PC-9 (cell line): ENCODE measurements around the gene DOCK4. TPM values are rescaled to one million over a fixed set of nuclear protein-coding genes. Genes with fewer than 3 reads are reported as not detected.

Experiments
- BruUV-seq: library from RNA; stranded (reverse); fragments of 400-500 nt; replicated peaks from 2 replicates; lab custom pipeline; 2021; lab: Mats Ljungman, UMichigan
- CTCF ChIA-PET: fragments of 300-600 bp; sonication (Branson Sonifier 250); formaldehyde crosslinking; loops from one replicate; lab custom pipeline; 2022; ENCODE audit warnings: antibody characterized with exemption; lab: Charles Lee
- POLR2A ChIA-PET: fragments of 300-600 bp; sonication (Branson Sonifier 250); formaldehyde crosslinking; loops from one replicate; lab custom pipeline; 2022; ENCODE audit warnings: antibody characterized with exemption; ENCODE audit not compliant: unreplicated experiment; lab: Charles Lee
- DNase-seq, 2 experiments: peaks; one replicate each; pipeline versions ENCODE4 v3.0.0 to v3.0.0-alpha.2; 2015 to 2022; ENCODE audit warnings: mixed read lengths in 1 of 2
- H2AFZ ChIP-seq: fragments of 200-600 bp; sonication (generic); 2 replicates; pipeline ENCODE4 v1.8.1; 2017; ENCODE audit warnings: antibody characterized with exemption
- H3F3A ChIP-seq: fragments of 200-600 bp; sonication (generic); 2 replicates; pipeline ENCODE4 v1.8.1; 2017; ENCODE audit warnings: antibody characterized with exemption, mild to moderate bottlenecking, low read depth; ENCODE audit not compliant: insufficient read depth
- H3K27ac ChIP-seq: fragments of 200-600 bp; sonication (generic); 2 replicates; pipeline ENCODE4 v1.6.1; 2016; ENCODE audit warnings: mixed run types
- H3K27me3 ChIP-seq: fragments of 200-600 bp; sonication (generic); 2 replicates; pipeline ENCODE4 v1.6.1; 2016; ENCODE audit warnings: low read depth, mixed run types; ENCODE audit not compliant: insufficient read depth
- H3K36me3 ChIP-seq: fragments of 200-600 bp; sonication (generic); 2 replicates; pipeline ENCODE4 v1.6.1; 2016; ENCODE audit warnings: low read depth, mixed run types
- H3K4me1 ChIP-seq: fragments of 200-600 bp; sonication (generic); replicated peaks from 2 replicates; pipeline ENCODE4 v1.6.1; 2016; ENCODE audit warnings: mixed run types; ENCODE audit not compliant: insufficient read depth
- H3K4me2 ChIP-seq: fragments of 200-600 bp; sonication (generic); 2 replicates; pipeline ENCODE4 v1.6.1; 2017; ENCODE audit warnings: mixed run types
- H3K4me3 ChIP-seq: fragments of 200-600 bp; sonication (generic); 2 replicates; pipeline ENCODE4 v1.6.1; 2016; ENCODE audit warnings: mixed run types
- H3K79me2 ChIP-seq: fragments of 200-600 bp; sonication (generic); 2 replicates; pipeline ENCODE4 v1.6.1; 2017; ENCODE audit warnings: low read depth, mixed run types
- H3K9me2 ChIP-seq: fragments of 200-600 bp; sonication (generic); 2 replicates; pipeline ENCODE4 v1.8.1; 2017; ENCODE audit warnings: mild to moderate bottlenecking; ENCODE audit not compliant: insufficient read depth
- H3K9me3 ChIP-seq: fragments of 200-600 bp; sonication (generic); 2 replicates; pipeline ENCODE4 v1.8.1; 2016; ENCODE audit warnings: low read depth; ENCODE audit not compliant: insufficient read depth
- H4K20me1 ChIP-seq: fragments of 200-600 bp; sonication (generic); 2 replicates; pipeline ENCODE4 v1.8.1; 2017; ENCODE audit not compliant: insufficient read depth
- EZH2 ChIP-seq: fragments of 200-600 bp; sonication (generic); IDR thresholded peaks from 2 replicates; pipeline ENCODE4 v1.8.0; 2017; ENCODE audit warnings: antibody characterized with exemption, low read depth
- intact Hi-C: fragments of 100-400 bp; cut with micrococcal nuclease; formaldehyde crosslinking; loops from one replicate; pipeline ENCODE4 v1.10.0; 2022; ENCODE audit not compliant: unreplicated experiment
- total RNA-seq: library from RNA; stranded (reverse); gene quantifications from 2 replicates; pipeline ENCODE4 v1.2.3, GENCODE V29; 2021
- TF ChIP-seq, protein P1 (sequence below): fragments of 200-600 bp; sonication (generic); conservative IDR thresholded peaks from 2 replicates; pipeline ENCODE4 v1.6.1; 2017; ENCODE audit warnings: mixed run types, antibody characterized with exemption, mild to moderate bottlenecking, moderate library complexity

The DOCK4 gene
- total RNA-seq, 1 experiment from 2014 or later = 0.98 TPM

- Histone ChIP-seq H3F3A (no peaks in the 10 kb centered on the region), H3K36me3 (no peaks in the 10 kb centered on the region), H2AFZ (no peak overlapping the region), H3K4me1 (no peaks in the 10 kb centered on the region), H3K27ac (no peak overlapping the region), H3K27me3 (no peaks in the 10 kb centered on the region), H3K9me3 (no peaks in the 10 kb centered on the region), H4K20me1 (no peaks in the 10 kb centered on the region), H3K9me2 (no peaks in the 10 kb centered on the region), H3K4me3 (no peak overlapping the region), H3K79me2 (no peaks in the 10 kb centered on the region), H3K4me2 (no peak overlapping the region)
- intact Hi-C loops = no loop called here
- ChIA-PET CTCF (interaction anchor here (0.6 kb wide), 1 partner anchor 254 kb away, joined by 9 read pairs; no protein-coding TSS in a partner anchor), POLR2A (no interaction called here)
- no peak for DNase-seq
- BruUV-seq = no TSS peak
- no peak for TF ChIP-seq EZH2
- TF ChIP-seq, protein P1, sequence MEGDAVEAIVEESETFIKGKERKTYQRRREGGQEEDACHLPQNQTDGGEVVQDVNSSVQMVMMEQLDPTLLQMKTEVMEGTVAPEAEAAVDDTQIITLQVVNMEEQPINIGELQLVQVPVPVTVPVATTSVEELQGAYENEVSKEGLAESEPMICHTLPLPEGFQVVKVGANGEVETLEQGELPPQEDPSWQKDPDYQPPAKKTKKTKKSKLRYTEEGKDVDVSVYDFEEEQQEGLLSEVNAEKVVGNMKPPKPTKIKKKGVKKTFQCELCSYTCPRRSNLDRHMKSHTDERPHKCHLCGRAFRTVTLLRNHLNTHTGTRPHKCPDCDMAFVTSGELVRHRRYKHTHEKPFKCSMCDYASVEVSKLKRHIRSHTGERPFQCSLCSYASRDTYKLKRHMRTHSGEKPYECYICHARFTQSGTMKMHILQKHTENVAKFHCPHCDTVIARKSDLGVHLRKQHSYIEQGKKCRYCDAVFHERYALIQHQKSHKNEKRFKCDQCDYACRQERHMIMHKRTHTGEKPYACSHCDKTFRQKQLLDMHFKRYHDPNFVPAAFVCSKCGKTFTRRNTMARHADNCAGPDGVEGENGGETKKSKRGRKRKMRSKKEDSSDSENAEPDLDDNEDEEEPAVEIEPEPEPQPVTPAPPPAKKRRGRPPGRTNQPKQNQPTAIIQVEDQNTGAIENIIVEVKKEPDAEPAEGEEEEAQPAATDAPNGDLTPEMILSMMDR = no peak
These were observed 191.1 kb downstream of the DOCK4 start for GRCh38 chr7:112015146-112015545.

DNA sequence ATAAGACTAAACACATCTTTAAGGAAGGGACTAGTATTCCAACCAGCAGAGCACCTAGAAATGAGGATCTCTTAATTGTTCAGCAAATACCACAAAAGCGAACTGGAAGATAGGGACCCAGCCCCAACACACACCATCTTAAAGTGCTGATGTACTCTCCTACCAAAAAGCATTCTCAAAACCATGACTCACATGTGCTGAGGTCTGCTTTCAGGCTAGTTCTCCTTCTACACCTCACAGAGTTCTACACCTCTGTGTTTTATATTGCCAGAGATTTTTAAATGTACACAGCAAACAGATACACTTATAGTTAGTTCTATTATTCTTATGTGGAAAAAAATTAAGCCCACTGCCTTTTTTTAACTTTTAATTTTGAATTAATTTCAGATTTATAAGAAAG, 191.9 kb downstream of the DOCK4 start:
- H3K4me1 ChIP-seq = no peaks in the 10 kb centered on the region
- no peaks in the 10 kb centered on the region for H3K79me2 ChIP-seq
- no peaks in the 10 kb centered on the region for H3K36me3 ChIP-seq
- TF ChIP-seq, protein P1 = no peak
- no peak for TF ChIP-seq EZH2
- intact Hi-C loops = no loop called here
- BruUV-seq = no TSS peak
- no peak overlapping the region for H3K4me3 ChIP-seq
- ChIA-PET POLR2A (no interaction called here), CTCF (no interaction called here)
- no peak overlapping the region for H3K4me2 ChIP-seq
- no peak overlapping the region for H2AFZ ChIP-seq
- DNase-seq = no peak
- no peaks in the 10 kb centered on the region for H3K27me3 ChIP-seq
- no peak overlapping the region for H3K27ac ChIP-seq
- no peaks in the 10 kb centered on the region for H3F3A ChIP-seq
- H3K9me3 ChIP-seq = no peaks in the 10 kb centered on the region
- H4K20me1 ChIP-seq = no peaks in the 10 kb centered on the region
- no peaks in the 10 kb centered on the region for H3K9me2 ChIP-seq

GRCh38 chr7:112013274-112013673, 192.9 kb downstream of the DOCK4 start:
- Histone ChIP-seq H3K4me3 (no peak overlapping the region), H3K4me2 (no peak overlapping the region), H4K20me1 (no peaks in the 10 kb centered on the region), H3K36me3 (no peaks in the 10 kb centered on the region), H3K9me3 (no peaks in the 10 kb centered on the region), H3F3A (no peaks in the 10 kb centered on the region; the same call in 1 of the 2 replicates), H3K9me2 (no peaks in the 10 kb centered on the region), H3K4me1 (peaks cover 7% of the 10 kb centered on the region; the same call in 1 of the 2 replicates), H3K79me2 (no peaks in the 10 kb centered on the region), H3K27ac (no peak overlapping the region), H3K27me3 (no peaks in the 10 kb centered on the region), H2AFZ (no peak overlapping the region)
- POLR2A ChIA-PET = no interaction called here
- no TSS peak for BruUV-seq
- CTCF ChIA-PET = no interaction called here
- TF ChIP-seq EZH2 = no peak
- TF ChIP-seq, protein P1 = no peak
- intact Hi-C loops = no loop called here
- no peak for DNase-seq
